GM21737 (cell line): Measurements from ENCODE around the gene REG4.

ENCODE experiments used
- ATAC-seq: cut with Tn5 transposase; IDR thresholded peaks from one replicate; pipeline ENCODE4 v1.9.1; 2021; ENCODE audit warnings: mild to moderate bottlenecking, moderate library complexity; ENCODE audit not compliant: unreplicated experiment

Gene REG4

DNA sequence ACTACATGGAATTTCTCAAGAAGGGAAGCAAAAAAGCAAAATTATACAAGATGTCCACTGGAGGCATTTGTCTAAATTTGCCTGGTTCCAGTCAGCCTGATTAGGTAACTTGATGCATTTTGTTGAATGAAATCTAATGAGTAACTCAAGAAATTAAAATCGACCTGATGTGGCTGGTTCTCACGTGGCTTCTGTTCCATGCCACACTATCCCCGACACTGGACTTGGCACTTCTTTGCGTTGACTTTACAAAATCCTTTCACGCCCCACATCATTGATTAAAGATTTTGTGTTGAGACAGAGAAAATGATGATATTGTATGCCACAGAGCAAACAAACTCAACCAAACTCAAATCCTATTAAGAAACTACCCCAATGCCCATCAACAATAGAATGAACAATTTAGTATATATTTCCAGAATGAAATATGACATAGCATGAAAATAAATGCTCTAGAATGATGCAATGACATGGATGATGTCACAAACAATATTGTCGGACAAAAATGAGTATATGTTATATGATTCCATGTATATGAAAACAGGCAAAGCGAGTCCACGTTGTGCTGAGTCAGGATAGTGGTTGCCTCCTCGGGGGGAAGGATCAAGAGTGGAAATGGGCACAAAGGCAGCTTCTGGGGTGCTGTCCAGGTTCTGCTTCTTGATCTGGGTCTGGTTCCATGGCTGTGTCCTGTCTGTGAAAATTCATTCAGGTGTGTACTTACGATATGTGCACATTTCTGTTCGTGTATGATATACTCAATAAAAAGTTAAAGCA, 29.6 kb downstream of the REG4 start:
- ATAC-seq: no peak

DNA sequence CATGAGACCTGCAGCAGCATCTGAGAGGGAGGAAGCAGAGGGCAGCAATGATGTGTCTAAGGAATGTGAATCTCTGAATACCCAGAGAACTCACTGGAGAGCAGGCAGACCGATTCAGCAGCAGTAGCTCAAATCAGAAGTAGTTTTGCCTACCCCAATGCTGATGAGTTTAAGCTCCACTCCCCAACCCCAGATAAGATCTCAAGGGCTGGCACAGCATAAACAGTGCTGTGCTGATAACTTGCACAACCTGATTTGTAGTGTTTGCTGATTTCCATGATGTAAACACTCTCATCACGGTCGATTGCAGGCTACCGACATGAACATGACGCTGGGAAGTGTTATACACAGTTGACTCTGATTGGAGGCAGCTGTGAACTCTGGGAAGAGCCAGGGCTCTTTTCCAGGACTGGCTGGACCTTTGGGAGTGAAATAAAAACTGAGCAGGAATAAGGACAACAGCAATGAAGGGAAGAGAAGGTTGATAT, 31.3 kb downstream of the REG4 start:
- no peak for ATAC-seq

DNA sequence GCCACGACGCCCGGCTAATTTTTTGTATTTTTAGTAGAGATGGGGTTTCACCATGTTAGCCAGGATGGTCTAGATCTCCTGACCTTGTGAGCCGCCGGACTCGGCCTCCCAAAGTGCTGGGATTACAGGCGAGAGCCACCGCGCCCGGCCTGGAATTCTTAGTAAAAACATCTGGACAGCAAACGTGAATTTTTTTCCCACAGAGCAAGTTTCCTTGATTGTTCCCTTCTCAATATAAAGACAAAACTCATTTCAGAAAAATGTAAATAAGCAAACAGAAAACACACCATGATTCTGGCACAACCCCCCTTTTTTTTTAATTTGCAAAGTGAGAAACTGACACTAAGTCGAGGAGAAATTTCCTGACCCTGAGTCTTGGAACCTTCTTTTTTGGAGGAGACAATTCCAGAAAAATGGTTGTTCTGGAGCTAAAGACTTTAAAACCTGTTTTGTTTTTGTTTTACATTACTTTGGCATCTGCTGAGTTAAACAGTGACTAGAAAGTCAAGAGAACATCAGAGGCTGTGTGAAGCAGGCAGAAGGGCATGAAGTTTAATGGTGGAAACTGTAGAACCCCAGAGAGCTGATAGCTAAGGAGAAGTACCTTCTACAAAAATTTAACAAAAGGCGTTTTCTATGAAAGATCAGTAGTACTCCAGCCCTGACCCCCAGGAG, 32.2 kb downstream of the REG4 start:
- no peak for ATAC-seq

DNA sequence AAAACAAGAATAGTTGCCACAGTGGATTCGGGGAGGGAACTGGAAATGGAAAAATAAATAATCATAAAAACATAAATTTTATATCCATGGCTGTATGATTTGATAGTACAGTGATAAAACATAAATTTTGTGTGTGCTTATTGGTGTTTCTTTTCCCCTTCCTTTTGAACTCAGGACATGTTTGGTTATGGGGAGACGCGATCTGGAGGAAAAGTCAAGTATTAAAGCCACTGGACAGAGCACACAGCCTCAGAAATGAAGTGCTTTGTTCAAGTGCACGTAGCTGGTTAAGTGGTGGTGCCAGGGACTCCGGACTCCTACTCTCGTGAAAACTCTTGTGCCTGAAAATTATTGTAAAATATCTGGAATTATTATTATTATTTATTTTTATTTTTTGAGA, 32.9 kb downstream of the REG4 start:
- no peak for ATAC-seq

DNA sequence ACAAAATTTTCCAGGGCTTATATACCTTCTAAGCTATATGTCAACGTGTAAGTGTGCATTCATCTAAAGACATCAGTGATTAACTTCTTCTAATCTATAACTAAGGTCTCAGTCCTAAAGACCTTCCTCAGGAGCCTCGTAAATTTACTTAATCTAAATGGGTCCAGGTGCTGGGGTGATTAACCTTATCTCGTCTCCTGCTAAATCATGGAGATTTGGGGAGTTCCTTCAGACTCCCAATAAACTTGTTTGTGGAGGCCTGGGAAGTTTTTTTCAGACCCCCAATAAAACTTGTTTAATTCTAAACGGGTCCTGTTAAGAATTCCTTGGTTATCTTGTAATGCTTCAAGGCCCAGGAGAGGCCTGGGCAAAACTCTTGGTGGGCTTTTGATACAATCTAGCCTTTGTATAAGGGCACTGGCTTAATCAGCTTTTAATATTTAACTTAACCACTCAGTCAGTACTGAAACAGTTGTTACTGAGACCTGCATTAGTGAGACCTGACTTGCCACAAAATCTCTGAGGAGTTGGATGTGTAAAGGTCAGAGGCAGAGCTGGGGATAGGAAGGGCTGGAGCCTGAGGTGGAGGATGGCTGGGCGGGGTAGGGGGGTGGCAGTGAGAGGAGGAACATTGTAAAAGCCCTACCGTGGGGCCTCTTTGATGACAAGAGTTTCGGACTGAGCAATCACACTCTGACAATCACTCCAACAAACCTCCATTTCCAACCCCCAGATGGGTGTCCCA, 36.3 kb downstream of the REG4 start:
- ATAC-seq: no peak

DNA sequence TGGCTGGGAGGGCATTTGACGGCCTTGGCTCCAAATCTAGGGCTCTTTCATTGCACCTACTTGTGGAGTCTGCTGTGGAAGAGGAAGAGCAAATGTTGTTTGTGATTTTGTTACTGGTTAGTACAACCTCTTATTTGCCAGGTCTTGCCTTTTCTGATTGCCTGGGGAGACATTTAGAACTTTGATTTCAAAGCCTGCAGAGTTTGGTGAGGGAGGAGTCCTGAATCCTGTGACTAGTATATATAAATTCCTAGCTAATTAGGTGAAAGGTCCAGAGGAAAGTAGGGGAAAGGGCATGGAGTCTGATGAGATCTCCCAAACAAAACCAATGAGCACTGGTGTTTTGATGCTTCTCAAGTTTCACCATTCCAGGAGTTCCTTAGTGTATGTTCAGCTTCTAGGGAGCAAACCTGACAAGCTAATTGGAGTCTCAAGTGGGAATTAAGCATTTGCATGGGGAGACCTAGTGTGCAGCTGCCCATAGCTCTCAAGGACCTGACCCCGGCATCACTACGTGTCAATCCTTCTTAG, 37.5 kb downstream of the REG4 start:
- no peak for ATAC-seq

DNA sequence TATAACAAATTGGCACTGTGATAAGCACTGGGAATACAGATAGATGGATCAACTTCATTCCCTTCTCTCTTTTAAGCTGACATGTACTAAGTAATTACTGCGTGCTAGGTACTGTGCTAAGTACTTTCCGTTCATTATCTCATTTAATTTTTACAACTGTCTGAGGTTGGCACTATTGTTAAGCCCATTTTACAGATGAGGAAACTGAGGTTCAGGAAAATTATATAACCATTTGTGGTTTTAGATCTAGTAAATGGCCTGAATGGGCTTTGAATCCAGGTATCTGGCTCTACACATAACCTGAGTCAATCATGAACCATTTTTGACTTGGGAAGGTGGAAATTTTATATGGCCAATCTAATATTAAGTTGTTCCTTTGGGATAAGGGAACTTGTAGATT, 39.0 kb downstream of the REG4 start:
- no peak for ATAC-seq

DNA sequence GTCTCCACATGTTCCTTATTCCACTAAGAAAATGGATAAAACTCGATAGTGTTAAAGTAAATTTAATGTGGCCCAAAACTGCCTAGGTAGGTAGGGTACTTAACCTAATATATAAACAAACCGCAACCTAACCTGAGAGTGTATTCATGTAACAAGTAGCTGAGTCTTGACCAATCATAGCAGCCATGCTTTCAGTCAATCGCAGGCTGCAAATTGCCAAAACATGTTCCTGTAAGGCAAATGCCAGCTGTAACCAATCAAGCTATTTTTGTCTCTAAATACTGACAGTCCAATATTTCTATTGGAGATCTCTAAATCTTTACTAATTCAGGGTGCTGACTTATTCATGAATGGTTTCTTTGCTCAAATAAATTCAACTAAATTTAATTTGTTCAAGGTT, 39.5 kb downstream of the REG4 start:
- ATAC-seq: no peak

DNA sequence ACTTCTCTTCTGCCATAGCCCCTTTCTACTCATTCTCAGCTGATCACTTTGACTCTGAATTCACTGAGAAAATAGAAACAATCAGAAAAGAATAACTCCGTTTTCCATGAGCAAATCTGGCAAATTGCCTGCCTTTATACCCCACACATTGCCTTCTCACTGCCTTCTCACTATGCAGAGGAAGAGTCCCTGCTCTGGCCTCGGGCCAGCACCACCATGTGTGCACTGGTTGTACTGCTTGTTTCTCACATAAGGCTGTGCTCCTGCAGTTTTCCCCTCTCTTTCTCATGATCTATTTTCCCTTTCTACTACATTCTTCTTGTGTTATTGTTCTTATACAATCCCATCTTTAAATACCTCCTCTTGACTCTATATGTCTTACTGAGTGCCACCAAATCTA, 40.2 kb downstream of the REG4 start:
- no peak for ATAC-seq

DNA sequence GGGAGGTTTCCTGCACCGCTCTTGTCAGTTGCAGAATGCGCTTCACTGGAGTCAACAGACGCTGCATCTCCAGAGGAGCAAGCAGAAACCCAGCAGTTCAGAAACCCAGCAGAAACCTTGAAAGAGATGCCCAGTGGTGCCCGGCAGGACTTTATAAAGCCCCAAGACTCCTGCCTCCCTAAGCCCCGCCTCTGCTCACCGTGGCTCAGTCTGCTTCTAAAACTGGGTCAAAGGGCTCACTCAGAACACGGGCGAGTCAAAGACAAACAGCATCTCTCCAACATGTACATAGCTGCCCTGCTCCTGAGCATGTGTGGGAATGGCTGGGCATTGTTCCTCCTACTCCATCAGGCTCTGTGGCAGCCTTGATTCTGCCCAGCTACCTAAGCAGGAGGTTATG, 42.5 kb downstream of the REG4 start, which contains the start of gene HMGCS2:
Gene HMGCS2, minus strand, starts transcription at position 128 of the 400 bp plus-strand sequence. Its CDS starts 61 bp downstream, at position 67.
- no peak for ATAC-seq

DNA sequence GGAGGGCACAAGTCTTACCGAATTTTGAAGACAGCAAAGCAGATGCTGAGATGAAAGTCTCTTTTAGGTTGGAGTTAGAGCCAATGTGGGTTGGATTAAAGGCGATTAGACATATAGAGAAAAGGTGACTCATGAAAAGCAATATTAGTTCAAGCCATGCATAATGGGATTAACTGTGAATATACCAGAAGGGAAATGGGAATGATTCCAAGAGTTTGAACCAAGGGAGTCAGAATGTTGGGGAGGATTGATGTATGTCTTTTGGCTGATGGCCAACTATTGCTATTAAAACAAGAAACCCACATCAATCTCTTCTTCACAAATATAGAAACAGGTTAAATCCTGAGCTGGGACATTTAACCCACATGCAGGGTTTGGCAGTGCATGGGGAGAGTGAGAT, 43.8 kb downstream of the REG4 start:
- no peak for ATAC-seq

DNA sequence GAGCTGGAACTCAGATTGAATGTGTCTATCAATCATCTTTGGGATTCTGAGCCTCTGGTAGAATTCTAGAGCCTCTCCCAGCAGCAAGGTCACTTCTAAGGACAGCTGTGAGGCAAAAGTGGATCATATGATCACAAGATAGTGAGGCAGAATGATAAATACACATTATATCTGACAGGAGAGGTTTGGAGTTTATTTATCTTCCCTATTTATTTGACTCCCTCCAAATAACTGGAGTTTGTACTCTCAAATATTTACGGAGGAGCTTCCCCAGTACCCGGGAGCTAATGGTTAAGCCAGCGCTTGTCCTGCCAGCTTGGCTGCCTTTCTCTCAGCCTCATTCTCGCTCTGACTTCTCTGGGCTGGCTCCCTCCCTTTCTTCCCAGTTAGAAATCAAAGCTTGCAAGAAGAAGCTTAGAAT, 44.9 kb downstream of the REG4 start:
- ATAC-seq: no peak

DNA sequence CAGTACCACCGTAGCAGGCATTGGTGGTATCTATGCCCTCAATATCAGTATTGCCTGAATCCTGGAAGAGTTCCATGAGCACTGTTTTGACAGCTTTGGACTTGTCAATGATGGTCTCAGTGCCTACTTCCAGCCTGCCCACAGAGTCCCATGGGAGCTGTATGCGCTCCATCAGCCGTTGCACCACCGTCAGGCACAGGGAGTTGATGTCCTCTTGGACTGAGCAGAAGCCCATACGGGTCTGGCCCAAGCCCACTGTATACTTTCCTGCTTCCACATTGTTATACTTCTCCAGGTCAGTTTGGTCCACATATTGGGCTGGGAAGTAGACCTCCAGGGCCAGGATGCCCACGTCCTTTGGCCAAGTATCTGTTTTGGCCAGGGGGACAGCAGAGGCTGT, 47.0 kb downstream of the REG4 start:
- no peak for ATAC-seq

DNA sequence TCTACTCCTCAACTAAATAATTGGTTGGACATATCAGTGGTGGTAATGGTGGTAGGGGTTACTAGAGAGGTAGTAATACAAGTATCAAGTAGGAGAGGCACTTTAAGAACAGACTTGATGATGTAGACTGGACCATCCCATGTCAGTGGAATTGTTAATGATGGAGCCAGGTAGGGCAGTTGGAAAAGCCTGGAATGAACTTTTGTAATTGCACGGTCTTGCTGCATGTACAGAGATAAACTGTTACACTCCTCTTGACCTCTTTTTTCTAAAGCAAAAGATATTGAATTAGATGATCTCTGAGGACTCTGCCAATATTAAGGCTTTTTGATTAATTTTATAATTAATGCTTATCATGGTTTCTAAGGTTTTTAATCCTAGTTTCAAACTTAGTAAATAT, 48.3 kb downstream of the REG4 start:
- ATAC-seq: no peak

DNA sequence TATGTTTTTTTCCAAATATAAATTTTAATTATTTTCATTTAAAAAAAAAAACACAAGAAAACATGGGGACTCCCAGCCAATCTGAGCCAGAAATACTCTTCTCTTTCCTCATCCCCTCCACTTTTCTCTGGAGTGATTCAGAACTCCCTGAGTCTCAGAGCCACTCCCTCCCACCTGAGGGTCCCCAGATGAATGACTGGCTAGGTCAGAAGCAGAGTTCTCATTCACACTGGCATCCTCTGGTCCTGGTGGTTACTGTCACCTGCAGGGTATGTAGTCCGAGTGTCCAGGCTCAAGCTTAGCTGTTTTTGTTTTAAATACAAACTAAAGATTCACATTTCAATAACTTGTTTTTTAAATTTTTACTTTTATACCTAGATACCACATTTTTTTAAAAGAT, 48.9 kb downstream of the REG4 start:
- no peak for ATAC-seq

DNA sequence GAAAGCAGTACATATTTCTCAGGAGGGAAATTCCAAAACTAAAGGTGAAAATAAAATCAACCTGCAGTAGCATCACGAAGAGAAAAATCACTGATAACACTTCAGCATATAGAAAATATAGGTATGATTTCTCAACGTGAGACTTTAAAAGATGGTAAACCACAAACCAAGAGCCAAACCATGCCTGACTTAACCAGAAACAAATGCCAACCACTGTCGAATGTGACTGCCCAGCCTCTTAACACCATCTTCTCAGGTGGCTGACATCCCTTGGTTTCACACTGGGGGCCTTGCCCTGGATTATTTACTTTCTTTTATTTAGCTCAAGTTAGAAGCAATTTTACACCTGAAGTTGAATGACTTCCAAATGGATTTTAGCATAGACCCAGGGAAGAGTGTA, 52.7 kb downstream of the REG4 start:
- no peak for ATAC-seq

DNA sequence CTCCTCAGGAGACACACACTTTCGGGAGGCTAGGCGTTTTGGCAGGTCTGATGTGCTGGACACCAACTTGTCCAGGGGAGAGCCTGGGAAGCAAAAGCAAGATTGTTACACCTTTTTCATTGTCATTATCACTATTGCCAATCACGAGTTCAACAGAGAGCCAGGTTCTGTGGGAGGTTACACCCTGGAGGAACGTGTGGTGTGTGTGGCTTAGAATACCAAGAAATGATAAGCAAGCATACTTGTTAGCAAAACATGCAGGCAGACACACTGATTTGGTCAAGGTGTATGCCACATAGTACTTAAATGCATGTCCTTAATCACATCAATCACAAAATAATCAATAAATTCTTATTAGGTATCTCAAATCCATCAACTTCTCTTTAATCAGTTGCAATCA, 58.7 kb downstream of the REG4 start:
- no peak for ATAC-seq

DNA sequence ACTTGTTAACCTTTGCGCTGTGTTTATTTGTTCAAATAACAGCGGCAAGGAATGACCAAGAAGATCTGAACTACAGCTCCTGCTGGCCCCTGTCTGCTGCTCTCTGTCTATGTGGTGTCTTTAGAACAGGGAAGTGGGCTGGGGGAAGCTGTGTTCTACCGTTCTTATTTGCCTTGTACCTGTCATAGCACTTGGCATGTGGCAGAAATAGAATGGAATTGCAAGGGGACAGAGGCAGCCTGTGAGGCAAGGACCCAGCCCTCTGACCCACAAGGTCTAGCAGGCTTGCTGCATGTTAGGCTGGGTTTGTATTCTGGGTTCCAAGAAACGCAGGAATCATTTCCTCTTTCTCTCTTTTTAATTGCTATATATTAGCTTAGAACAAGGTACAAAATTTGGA, 63.2 kb downstream of the REG4 start:
- no peak for ATAC-seq

DNA sequence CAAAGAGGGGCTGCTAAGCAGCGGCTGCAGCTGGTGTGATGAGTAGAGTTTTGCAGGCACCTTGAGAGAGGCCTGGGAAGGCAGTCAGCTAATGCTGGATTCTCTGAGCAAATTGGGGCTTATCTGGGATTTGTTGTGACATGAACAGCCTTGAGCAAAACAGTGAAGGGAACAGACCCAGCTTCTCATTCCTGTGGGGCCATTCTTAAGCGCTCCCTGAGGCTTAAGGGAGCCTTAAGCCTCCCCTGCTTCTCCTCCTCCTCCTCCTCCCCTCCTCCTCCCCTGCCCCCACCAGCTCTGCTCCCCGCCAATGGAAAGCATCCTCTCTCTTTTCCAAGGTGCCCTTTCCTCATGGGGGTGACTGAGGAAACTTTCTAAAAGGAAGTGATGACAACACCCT, 63.8 kb downstream of the REG4 start:
- no peak for ATAC-seq

DNA sequence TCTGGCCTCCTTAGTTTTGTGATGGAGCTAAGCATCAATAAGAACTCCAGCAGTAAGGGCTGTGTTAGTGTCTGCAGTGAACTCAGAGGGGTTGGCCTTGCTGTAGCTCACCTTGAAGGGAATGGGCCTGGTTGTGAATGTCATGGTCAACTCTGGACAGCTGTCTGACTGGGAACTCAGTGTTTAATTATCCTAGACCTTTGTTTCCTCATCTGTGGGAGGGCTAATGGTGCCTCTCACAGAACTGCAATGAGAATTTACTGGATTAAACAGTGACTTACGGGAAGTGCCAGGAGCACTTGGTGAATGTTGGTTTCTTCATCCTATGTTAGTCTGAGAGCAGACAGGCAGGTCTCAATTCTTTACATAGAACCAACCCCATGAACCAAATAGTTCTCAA, 66.2 kb downstream of the REG4 start:
- ATAC-seq: no peak

DNA sequence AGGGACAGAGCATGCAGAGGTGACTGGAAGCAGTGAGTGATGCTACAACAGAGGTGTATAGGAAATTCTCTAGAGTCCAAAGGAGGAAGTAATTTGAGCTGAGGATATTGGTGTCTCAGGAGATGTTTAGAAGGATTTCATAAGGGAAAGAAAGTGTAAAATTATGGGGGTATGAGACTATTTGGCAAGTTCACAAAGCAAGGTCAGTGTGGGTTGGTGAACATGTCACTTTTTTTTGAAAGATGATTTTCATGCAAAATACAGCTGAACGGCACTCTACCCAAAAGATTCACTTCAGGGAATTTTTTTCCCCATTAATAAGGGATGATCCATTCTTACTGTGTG, 66.7 kb downstream of the REG4 start:
- ATAC-seq: no peak
